Left lung (tissue), 10 donors: ENCODE results near the gene SLC22A16. TPM values are rescaled to one million over a fixed set of nuclear protein-coding genes. Genes with fewer than 3 reads are reported as not detected.

Experiments
- ATAC-seq: fragments of 200-7000 bp; cut with Tn5 transposase; one replicate; pipeline ENCODE4 v1.9.1; 2020; ENCODE audit warnings: moderate library complexity
- DNase-seq, 4 donors: peaks; one replicate each; pipeline ENCODE4 v3.0.0-alpha.2; 2013 to 2020
- H3K27ac ChIP-seq, 2 donors: fragments of 200-600 bp; sonication (generic) in 1 of 2; one replicate each; pipeline versions ENCODE4 v1.5.0 to v1.8.0; 2020 to 2021
- H3K27me3 ChIP-seq, 2 donors: fragments of 200-600 bp; sonication (generic) in 1 of 2; one replicate each; pipeline versions ENCODE4 v1.5.0 to v1.8.0; 2020 to 2021
- H3K36me3 ChIP-seq, 2 donors: fragments of 200-600 bp; sonication (generic) in 1 of 2; one replicate each; pipeline versions ENCODE4 v1.5.0 to v1.8.0; 2020 to 2021
- H3K4me1 ChIP-seq, 2 donors: fragments of 200-600 bp; one replicate each; pipeline ENCODE4 v1.8.0; 2021
- H3K4me3 ChIP-seq, 2 donors: fragments of 200-600 bp; sonication (generic) in 1 of 2; one replicate each; pipeline versions ENCODE4 v1.5.0 to v1.8.0; 2020 to 2021; ENCODE audit warnings: mild to moderate bottlenecking in 1 of 2
- H3K9me3 ChIP-seq, 2 donors: fragments of 200-600 bp; sonication (generic) in 1 of 2; one replicate each; pipeline versions ENCODE4 v1.5.0 to v1.8.0; 2020 to 2021
- intact Hi-C, 2 donors: fragments of 100-400 bp; cut with DNase I; formaldehyde crosslinking; loops; one replicate each; pipeline versions ENCODE4 v1.11.2 to v1.14.2; 2022
- polyA plus RNA-seq, 6 donors: library from polyadenylated mRNA; unstranded; fragments of 120-200 nt; gene quantifications; one replicate each; pipeline ENCODE4 v1.2.1, GENCODE V29; 2013; ENCODE audit not compliant: insufficient read length in 6 of 6
- total RNA-seq, 2 donors: library from RNA; stranded (reverse); fragmentation: NEBNext Ultra II Directional; extraction: Animal tissue kit (Norgen Biotek cat#: 25700); gene quantifications; one replicate each; pipeline ENCODE4 v1.2.1, GENCODE V29; 2021
- TF ChIP-seq, protein P1 (sequence below), 2 donors: fragments of 200-600 bp; sonication (generic) in 1 of 2; IDR thresholded peaks; one replicate each; pipeline versions ENCODE4 v1.5.0 to v1.8.0; 2021; ENCODE audit warnings: antibody characterized with exemption in 2 of 2
- donor health status: DM: no; HTN: yes; CAD: no.
- donor health status: DM: no; HTN: no; CAD: no.

Gene SLC22A16
- total and polyA plus RNA-seq, 8 donors = 0.11 to 5.4 (median 0.23) TPM; not detected in 3

DNA sequence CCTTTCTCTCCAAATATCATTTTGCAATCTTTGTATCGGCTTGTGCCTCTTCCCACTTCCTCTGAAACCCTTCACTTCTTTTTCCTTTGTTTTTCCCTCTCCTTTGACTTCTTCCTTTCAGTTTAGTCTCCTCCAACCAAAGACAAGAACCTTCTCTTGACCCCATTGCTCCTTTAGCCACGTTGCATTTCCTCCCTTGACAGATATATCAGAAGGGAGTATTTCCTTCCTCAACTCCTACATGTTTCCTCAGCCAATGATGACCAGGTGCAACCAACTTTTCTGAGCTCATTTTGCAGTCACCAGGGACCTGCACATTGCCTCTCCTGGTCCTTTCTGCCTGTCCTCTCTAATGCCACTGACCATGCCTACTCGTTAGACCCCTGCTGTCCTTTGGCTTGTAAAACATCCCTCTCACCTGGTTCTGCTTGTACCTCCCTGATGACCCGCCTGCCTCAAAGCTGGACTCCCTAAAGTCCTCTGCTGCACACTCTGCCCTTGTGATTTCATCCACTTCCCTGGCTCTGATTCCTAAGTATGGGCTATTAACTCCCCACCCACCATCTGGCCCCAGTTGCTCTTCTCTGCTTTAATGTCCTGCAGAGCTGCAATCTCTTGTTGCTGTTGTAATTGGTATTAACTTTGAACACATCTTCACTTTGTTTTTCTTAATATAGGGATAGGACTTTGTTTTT is 27.4 kb downstream of the SLC22A16 start:
- Histone ChIP-seq H3K27ac (no peak overlapping the region), H3K27me3 (no peaks in the 10 kb centered on the region), H3K4me1 (no peaks in the 10 kb centered on the region), H3K9me3 (no peaks in the 10 kb centered on the region), H3K36me3 (no peaks in the 10 kb centered on the region), H3K4me3 (no peak overlapping the region)
- TF ChIP-seq, protein P1, sequence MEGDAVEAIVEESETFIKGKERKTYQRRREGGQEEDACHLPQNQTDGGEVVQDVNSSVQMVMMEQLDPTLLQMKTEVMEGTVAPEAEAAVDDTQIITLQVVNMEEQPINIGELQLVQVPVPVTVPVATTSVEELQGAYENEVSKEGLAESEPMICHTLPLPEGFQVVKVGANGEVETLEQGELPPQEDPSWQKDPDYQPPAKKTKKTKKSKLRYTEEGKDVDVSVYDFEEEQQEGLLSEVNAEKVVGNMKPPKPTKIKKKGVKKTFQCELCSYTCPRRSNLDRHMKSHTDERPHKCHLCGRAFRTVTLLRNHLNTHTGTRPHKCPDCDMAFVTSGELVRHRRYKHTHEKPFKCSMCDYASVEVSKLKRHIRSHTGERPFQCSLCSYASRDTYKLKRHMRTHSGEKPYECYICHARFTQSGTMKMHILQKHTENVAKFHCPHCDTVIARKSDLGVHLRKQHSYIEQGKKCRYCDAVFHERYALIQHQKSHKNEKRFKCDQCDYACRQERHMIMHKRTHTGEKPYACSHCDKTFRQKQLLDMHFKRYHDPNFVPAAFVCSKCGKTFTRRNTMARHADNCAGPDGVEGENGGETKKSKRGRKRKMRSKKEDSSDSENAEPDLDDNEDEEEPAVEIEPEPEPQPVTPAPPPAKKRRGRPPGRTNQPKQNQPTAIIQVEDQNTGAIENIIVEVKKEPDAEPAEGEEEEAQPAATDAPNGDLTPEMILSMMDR (IDR thresholded peaks at IDR 0.05) = no peak
- intact Hi-C loops = no loop called here
- DNase-seq (no peak), ATAC-seq (no peak)

DNA sequence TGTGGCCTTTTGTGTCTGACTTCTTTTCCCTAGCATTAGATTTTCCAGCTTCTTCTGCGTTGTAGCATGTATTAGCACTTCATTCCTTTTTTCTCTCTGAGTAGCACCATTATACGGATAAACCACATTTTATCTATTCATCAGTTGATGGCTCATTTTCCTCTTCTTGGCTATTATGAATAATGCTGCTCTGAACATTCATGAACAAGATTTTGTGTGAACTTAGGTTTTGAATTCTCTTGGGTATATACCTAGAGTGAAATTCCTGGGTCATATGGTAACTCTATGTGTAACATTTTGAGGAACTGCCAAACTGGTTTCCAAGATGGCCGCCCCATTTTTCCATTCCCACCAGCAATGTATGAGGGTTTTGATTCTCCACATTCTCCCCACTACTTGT is 28.7 kb downstream of the SLC22A16 start:
- no peak overlapping the region for H3K27ac ChIP-seq
- DNase-seq = no peak
- intact Hi-C loops = no loop called here
- no peaks in the 10 kb centered on the region for H3K4me1 ChIP-seq
- no peak overlapping the region for H3K4me3 ChIP-seq
- no peaks in the 10 kb centered on the region for H3K27me3 ChIP-seq
- TF ChIP-seq, protein P1 (IDR thresholded peaks at IDR 0.05) = no peak
- no peaks in the 10 kb centered on the region for H3K36me3 ChIP-seq
- ATAC-seq = no peak
- no peaks in the 10 kb centered on the region for H3K9me3 ChIP-seq

DNA sequence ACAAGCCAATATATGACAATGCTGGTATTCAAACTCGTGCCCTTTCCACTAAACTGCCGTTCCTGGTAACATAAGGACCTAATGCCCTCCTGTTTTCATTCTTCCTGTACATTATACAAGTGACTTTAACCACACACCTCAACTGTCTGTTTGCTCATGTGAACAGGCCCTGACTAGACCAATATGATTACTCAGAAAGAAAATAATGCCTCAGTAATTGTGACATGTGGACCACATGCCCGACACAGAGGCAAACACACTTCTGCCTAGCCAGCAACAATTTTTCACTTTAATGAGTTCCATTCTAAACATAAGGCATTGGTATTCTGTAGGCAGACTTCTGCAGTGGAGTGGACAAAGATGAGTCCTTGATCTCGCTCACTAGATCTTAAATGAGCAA is 30.0 kb downstream of the SLC22A16 start:
- no peaks in the 10 kb centered on the region for H3K27me3 ChIP-seq
- H3K36me3 ChIP-seq = no peaks in the 10 kb centered on the region
- no peak overlapping the region for H3K27ac ChIP-seq
- ATAC-seq (no peak), DNase-seq (no peak)
- no peak overlapping the region for H3K4me3 ChIP-seq
- no peaks in the 10 kb centered on the region for H3K4me1 ChIP-seq
- H3K9me3 ChIP-seq = no peaks in the 10 kb centered on the region
- TF ChIP-seq, protein P1 (IDR thresholded peaks at IDR 0.05) = no peak
- intact Hi-C loops = no loop called here

DNA sequence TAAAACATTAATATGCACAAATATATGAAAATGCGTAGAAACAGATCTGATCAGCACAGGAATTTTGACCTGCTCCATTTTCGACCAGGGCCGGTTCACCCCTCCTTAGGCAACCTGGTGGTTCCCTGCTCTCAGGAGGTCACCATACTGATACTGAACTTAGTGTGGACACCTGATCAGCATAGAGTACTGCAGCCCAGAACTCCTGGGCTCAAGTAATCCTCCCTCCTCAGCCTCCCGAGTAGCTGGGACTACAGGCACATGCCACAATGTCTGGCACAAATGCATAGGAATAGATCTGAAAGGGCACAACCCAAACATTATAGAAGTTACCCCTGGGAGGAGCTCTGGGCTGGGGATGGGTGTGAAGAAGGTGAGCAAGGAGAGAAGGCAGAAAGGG is 36.4 kb downstream of the SLC22A16 start:
- intact Hi-C loops = no loop called here
- no peak for DNase-seq
- ATAC-seq = no peak
- TF ChIP-seq, protein P1 (IDR thresholded peaks at IDR 0.05) = no peak
- Histone ChIP-seq H3K27me3 (no peaks in the 10 kb centered on the region), H3K36me3 (no peaks in the 10 kb centered on the region), H3K4me3 (no peak overlapping the region), H3K27ac (no peak overlapping the region), H3K9me3 (no peaks in the 10 kb centered on the region), H3K4me1 (no peaks in the 10 kb centered on the region)

GRCh38 chr6:110439356-110439755 is 37.1 kb downstream of the SLC22A16 start:
- TF ChIP-seq, protein P1 (IDR thresholded peaks at IDR 0.05) = no peak
- no peak for ATAC-seq
- no peaks in the 10 kb centered on the region for H3K27me3 ChIP-seq
- intact Hi-C loops = no loop called here
- H3K4me3 ChIP-seq = no peak overlapping the region
- no peak for DNase-seq
- no peaks in the 10 kb centered on the region for H3K4me1 ChIP-seq
- no peak overlapping the region for H3K27ac ChIP-seq
- H3K9me3 ChIP-seq = no peaks in the 10 kb centered on the region
- no peaks in the 10 kb centered on the region for H3K36me3 ChIP-seq
